Retinal pigment epithelial cell (primary cell): ENCODE measurements around the gene TBC1D32.
A peak's percentile ranks its signal among the peaks of the same experiment; 100 is the strongest.
"Not testable (repeated sequence)": the region's sequence is repeated elsewhere in the genome, so short reads cannot be mapped to it uniquely, and the experiment has no call there.

Source experiments
- DNase-seq: peaks from one replicate; pipeline ENCODE4 v3.0.0-alpha.2; 2010; ENCODE audit warnings: low read depth
- H3K4me3 ChIP-seq: 2 replicates; pipeline ENCODE4 v1.5.1; 2011; ENCODE audit warnings: mild to moderate bottlenecking, low read length, control low read depth, moderate library complexity
- TF ChIP-seq, protein P1 (sequence below): conservative IDR thresholded peaks from 2 replicates; pipeline ENCODE4 v1.5.1; 2011; ENCODE audit warnings: low read depth, low read length, control low read depth, inconsistent platforms

The TBC1D32 gene

DNA sequence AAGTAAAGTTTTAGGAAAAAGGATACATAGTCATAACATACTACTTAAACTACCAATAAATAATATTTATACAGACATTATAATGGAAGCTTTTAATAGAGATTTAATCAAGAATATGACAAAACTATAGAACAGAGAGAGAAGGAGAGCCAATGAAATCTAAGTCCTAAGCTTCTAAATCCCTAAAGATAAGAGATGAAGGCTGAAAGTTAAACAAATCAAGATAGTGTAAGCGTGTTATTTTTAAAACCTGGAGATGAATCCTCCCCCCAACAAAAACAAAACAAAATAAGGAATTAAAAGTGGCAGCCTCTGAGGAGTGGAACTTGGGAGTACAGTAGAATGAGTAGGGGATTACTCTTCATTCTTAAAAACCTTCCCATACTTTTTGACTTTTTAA lies 145.9 kb downstream of the TBC1D32 start:
- H3K4me3 ChIP-seq: no peak overlapping the region
- TF ChIP-seq, protein P1, sequence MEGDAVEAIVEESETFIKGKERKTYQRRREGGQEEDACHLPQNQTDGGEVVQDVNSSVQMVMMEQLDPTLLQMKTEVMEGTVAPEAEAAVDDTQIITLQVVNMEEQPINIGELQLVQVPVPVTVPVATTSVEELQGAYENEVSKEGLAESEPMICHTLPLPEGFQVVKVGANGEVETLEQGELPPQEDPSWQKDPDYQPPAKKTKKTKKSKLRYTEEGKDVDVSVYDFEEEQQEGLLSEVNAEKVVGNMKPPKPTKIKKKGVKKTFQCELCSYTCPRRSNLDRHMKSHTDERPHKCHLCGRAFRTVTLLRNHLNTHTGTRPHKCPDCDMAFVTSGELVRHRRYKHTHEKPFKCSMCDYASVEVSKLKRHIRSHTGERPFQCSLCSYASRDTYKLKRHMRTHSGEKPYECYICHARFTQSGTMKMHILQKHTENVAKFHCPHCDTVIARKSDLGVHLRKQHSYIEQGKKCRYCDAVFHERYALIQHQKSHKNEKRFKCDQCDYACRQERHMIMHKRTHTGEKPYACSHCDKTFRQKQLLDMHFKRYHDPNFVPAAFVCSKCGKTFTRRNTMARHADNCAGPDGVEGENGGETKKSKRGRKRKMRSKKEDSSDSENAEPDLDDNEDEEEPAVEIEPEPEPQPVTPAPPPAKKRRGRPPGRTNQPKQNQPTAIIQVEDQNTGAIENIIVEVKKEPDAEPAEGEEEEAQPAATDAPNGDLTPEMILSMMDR: no peak
- DNase-seq: no peak

DNA sequence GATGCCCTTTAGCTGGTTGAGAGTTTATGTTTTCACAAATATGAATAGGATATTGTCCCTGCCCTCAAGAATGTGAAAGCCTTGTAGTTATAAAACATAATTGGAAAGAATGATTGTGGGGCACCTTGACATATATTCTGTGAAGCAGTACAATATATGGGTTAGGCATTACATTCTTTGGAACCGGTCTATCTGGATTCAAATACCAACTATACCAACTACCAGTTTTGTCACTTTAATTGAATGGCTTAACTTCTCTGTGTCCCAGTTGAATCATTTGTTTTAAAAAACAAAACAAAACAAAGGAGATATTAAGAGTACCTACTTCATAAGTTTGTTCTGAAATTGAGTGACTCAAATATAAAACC lies 146.5 kb downstream of the TBC1D32 start:
- no peak for DNase-seq
- H3K4me3 ChIP-seq: no peak overlapping the region
- TF ChIP-seq, protein P1: no peak

DNA sequence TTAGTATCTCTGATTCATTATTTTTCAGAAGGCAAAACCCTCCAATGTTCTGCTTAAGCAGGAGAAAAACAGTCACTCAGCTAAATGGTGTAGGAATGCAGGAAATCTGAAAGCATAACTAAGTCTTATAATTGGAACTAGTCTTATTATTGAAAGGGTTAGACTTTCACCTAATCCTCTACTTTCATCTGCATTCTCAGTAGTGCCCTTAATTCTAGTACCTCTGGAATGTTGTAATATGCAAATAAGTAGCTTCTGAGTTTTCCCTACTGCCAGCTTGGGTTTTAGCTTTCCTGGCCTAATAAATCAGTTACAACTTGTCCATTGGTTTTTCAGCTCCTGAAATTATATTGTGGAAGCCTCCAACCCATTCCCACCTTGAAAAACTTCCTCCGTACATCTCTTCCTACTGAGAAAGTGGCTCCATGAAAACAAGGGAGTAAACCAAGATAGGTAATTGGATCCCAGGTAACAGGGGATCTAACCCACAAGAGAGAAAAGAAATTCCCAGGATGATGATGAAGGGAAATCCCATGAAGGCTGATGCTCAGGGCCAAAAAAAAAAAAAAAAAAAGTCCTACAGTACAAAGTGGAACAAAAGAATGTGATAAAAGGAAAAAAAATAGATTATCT lies 147.0 kb downstream of the TBC1D32 start:
- TF ChIP-seq, protein P1: no peak
- peak; percentile 60 for DNase-seq
- H3K4me3 ChIP-seq: no peak overlapping the region

DNA sequence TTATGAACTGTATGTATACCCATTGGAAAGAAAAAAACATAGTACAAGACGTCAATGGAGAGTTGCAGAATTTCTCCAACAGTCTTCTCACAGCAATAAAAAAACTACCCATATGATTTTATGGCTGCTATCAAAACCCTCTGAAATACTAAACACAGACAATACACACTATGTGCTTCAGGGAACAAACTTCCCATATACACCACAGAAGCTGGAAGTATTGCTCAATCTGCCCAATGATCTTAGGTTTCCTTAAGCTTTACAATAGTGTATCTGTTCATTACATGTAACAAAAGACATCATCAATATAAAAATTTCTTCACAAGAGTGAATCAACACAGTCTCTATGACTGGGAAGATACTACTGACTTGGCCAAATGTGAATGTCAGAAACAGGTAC lies 150.5 kb downstream of the TBC1D32 start:
- no peak for DNase-seq
- TF ChIP-seq, protein P1: no peak
- H3K4me3 ChIP-seq: no peak overlapping the region

DNA sequence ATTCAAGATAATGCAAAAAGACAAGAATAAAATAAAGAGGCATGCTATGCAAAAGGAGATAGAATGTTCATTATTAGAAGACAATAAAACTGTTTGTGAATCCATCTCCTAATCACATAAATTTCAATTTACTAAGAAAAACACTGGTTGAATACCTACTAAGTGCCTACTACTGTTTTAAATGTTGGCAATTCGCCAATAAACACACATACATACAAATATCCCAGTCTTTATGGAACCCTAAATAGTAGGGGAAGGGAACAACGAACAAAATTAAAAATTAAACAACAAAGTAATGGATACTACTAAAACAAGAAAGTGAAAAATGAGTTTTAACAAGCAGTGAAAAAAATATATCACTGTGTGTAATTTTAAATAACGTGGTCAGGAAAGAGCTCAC lies 158.5 kb downstream of the TBC1D32 start:
- TF ChIP-seq, protein P1: no peak
- DNase-seq: no peak
- H3K4me3 ChIP-seq: no peak overlapping the region

DNA sequence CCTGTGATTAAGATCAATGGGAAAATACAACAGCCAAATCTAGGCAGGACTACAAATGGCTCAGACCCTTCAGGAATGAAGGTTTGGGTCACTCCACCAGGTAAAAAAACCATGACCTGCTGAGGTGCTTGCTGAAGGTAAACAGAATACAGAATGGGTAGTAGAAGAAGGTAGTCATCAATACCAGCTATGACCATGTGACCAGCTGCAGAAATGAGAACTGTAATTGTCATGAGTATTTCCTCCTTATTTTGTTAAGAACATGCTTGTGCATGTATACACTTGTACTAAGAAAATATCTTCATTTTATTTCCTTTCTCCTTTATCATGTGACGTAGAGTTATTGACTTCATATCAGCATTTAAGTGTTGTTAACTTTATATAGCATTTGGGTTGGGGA lies 161.8 kb downstream of the TBC1D32 start:
- not testable (repeated sequence) for DNase-seq, H3K4me3 ChIP-seq

DNA sequence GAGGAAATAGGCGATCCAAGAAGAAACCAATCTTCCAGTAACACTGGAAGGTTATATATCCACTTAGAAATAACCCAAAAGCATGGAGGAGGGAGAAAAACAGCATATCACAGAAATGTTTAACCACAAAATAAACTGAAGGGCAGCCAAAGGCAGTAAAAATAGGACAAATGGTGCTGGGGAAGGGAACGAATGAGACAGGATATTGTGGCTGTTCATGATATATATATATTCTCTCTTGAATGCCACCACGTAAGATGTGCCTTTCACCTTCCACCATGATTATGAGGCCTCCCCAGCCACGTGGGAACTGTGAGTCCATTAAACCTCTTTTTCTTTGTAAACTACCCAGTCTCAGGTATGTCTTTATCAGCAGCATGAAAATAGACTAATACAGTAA lies 162.4 kb downstream of the TBC1D32 start:
- TF ChIP-seq, protein P1: no peak
- H3K4me3 ChIP-seq: no peak overlapping the region
- no peak for DNase-seq

DNA sequence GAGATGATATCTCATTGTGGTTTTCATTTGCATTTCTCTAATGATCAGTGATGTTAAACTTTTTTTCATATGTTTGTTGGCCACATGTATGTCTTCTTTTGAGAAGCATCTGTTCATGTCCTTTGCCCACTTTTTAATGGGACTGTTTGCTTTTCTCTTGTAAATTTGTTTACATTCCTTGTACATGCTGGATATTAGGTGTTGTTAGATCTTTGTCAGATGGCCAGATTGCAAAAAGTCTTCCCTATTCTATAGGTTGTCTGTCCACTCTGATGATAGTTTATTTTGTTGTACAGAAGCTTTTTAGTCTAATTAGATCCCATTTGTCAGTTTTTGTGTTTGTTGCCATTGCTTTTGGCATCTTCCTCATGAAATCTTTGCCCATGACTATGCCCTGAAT lies 172.4 kb downstream of the TBC1D32 start:
- no peak for DNase-seq
- H3K4me3 ChIP-seq: no peak overlapping the region
- TF ChIP-seq, protein P1: no peak
